ENCODE data around the gene ONECUT3. TPM values are rescaled to one million over a fixed set of nuclear protein-coding genes. Genes with fewer than 3 reads are reported as not detected.

The ONECUT3 gene
- total RNA-seq, 2 experiments from 2014 or later, result not detected

- no peaks in the 10 kb centered on the region for H3K27me3 Mint-ChIP-seq
- no peak overlapping the region for H3K27ac Mint-ChIP-seq
- no peaks in the 10 kb centered on the region for H3K36me3 Mint-ChIP-seq
- H3K4me1 Mint-ChIP-seq, result peaks cover 1% of the 10 kb centered on the region
- no peak for DNase-seq
- no peak overlapping the region for H3K4me3 Mint-ChIP-seq
- H3K9me3 Mint-ChIP-seq, result no peaks in the 10 kb centered on the region
Measured at GRCh38 chr19:1806184-1807029, 53.1 kb downstream of the ONECUT3 start.

- no peaks in the 10 kb centered on the region for H3K27me3 Mint-ChIP-seq
- no peak for DNase-seq
- no peak overlapping the region for H3K27ac Mint-ChIP-seq
- no peak overlapping the region for H3K4me3 Mint-ChIP-seq
- H3K4me1 Mint-ChIP-seq, result peaks cover 3% of the 10 kb centered on the region
- no peaks in the 10 kb centered on the region for H3K36me3 Mint-ChIP-seq
- no peaks in the 10 kb centered on the region for H3K9me3 Mint-ChIP-seq
Measured at GRCh38 chr19:1807030-1807694, 53.9 kb downstream of the ONECUT3 start.

- Mint-ChIP-seq H3K27me3 (no peaks in the 10 kb centered on the region), H3K9me3 (no peaks in the 10 kb centered on the region), H3K27ac (no peak overlapping the region), H3K36me3 (no peaks in the 10 kb centered on the region), H3K4me3 (no peak overlapping the region), H3K4me1 (peaks cover 9% of the 10 kb centered on the region)
- DNase-seq, result no peak
Measured at GRCh38 chr19:1807695-1808394, 54.5 kb downstream of the ONECUT3 start.

GRCh38 chr19:1808395-1808731 lies 55.1 kb downstream of the ONECUT3 start:
- no peak for DNase-seq

GRCh38 chr19:1809678-1810077 lies 56.4 kb downstream of the ONECUT3 start:
- Mint-ChIP-seq H3K9me3 (no peaks in the 10 kb centered on the region), H3K36me3 (no peaks in the 10 kb centered on the region), H3K4me1 (peaks cover 12% of the 10 kb centered on the region), H3K4me3 (no peak overlapping the region), H3K27me3 (no peaks in the 10 kb centered on the region), H3K27ac (no peak overlapping the region)
- no peak for DNase-seq

More at GRCh38 chr19:1808395-1808731, 55.1 kb downstream of the ONECUT3 start:
- H3K4me3 Mint-ChIP-seq, result no peak overlapping the region
- no peaks in the 10 kb centered on the region for H3K27me3 Mint-ChIP-seq
- H3K4me1 Mint-ChIP-seq, result peaks cover 12% of the 10 kb centered on the region
- no peak overlapping the region for H3K27ac Mint-ChIP-seq
- no peaks in the 10 kb centered on the region for H3K36me3 Mint-ChIP-seq
- no peaks in the 10 kb centered on the region for H3K9me3 Mint-ChIP-seq

- Mint-ChIP-seq H3K36me3 (no peaks in the 10 kb centered on the region), H3K9me3 (no peaks in the 10 kb centered on the region), H3K4me3 (no peak overlapping the region), H3K4me1 (peaks cover 12% of the 10 kb centered on the region), H3K27me3 (no peaks in the 10 kb centered on the region), H3K27ac (no peak overlapping the region)
- DNase-seq, result no peak
Measured at GRCh38 chr19:1810439-1811160, 57.3 kb downstream of the ONECUT3 start.

- peak; percentile 44 for DNase-seq
- Mint-ChIP-seq H3K36me3 (no peaks in the 10 kb centered on the region), H3K27ac (no peak overlapping the region), H3K4me3 (peak overlapping the region; percentile 74), H3K4me1 (peaks cover 12% of the 10 kb centered on the region), H3K9me3 (no peaks in the 10 kb centered on the region), H3K27me3 (no peaks in the 10 kb centered on the region)
Measured at GRCh38 chr19:1811472-1811894, 58.2 kb downstream of the ONECUT3 start.

- H3K4me3 Mint-ChIP-seq, result peak within 1 kb of the TSS; percentile 86
- no peaks in the 10 kb centered on the region for H3K27me3 Mint-ChIP-seq
- DNase-seq, result peak; percentile 64
- peaks cover 12% of the 10 kb centered on the region for H3K4me1 Mint-ChIP-seq
- H3K36me3 Mint-ChIP-seq, result no peaks in the 10 kb centered on the region
- H3K9me3 Mint-ChIP-seq, result no peaks in the 10 kb centered on the region
- H3K27ac Mint-ChIP-seq, result peak within 1 kb of the TSS; percentile 69
Measured at GRCh38 chr19:1811942-1812425, 58.7 kb downstream of the ONECUT3 start, which contains the start of gene ATP8B3. Gene ATP8B3, minus strand, starts transcription at chr19:1812276. Its CDS starts 540 bp downstream, at chr19:1811736.

GRCh38 chr19:1812426-1813191 lies 59.3 kb downstream of the ONECUT3 start:
- Mint-ChIP-seq H3K27me3 (no peaks in the 10 kb centered on the region), H3K36me3 (no peaks in the 10 kb centered on the region), H3K27ac (peak overlapping the region; percentile 69), H3K9me3 (no peaks in the 10 kb centered on the region), H3K4me3 (peak overlapping the region; percentile 86), H3K4me1 (peaks cover 12% of the 10 kb centered on the region)
- peak; percentile 86 for DNase-seq

- Mint-ChIP-seq H3K27me3 (no peaks in the 10 kb centered on the region), H3K9me3 (no peaks in the 10 kb centered on the region), H3K4me1 (peaks cover 12% of the 10 kb centered on the region), H3K27ac (peak overlapping the region; percentile 69), H3K4me3 (peak overlapping the region; percentile 86), H3K36me3 (no peaks in the 10 kb centered on the region)
- DNase-seq, result no peak
Measured at GRCh38 chr19:1813192-1814182, 60.2 kb downstream of the ONECUT3 start.

GRCh38 chr19:1814391-1814790 lies 61.1 kb downstream of the ONECUT3 start:
- Mint-ChIP-seq H3K27me3 (no peaks in the 10 kb centered on the region), H3K9me3 (no peaks in the 10 kb centered on the region), H3K27ac (no peak overlapping the region), H3K36me3 (no peaks in the 10 kb centered on the region), H3K4me3 (no peak overlapping the region), H3K4me1 (peaks cover 12% of the 10 kb centered on the region)
- DNase-seq, result no peak

GRCh38 chr19:1814833-1815604 lies 61.7 kb downstream of the ONECUT3 start:
- Mint-ChIP-seq H3K27ac (no peak overlapping the region), H3K9me3 (no peaks in the 10 kb centered on the region), H3K4me3 (no peak overlapping the region), H3K36me3 (no peaks in the 10 kb centered on the region), H3K4me1 (peaks cover 12% of the 10 kb centered on the region), H3K27me3 (no peaks in the 10 kb centered on the region)
- no peak for DNase-seq

All from activated naive CD8-positive, alpha-beta T cell treated with anti-CD3 and anti-CD28 coated beads for 36 hours (primary cell).